C4-2B (cell line): ENCODE data around the gene PNPLA2.
A peak's percentile ranks its signal among the peaks of the same experiment; 100 is the strongest.

Source experiments
- H3K27ac ChIP-seq: fragments of 450-650 bp; 2 replicates; pipeline ENCODE4 v1.5.1; 2017
- ZFX ChIP-seq: fragments of 450-650 bp; IDR thresholded peaks from 2 replicates; pipeline ENCODE4 v1.6.1; 2017
- TF ChIP-seq, protein P1 (sequence below): fragments of 450-650 bp; conservative IDR thresholded peaks from 2 replicates; pipeline ENCODE4 v1.5.1; 2017; ENCODE audit warnings: mild to moderate bottlenecking

PNPLA2 gene

GRCh38 chr11:793556-793955 lies 25.2 kb upstream of the PNPLA2 start:
- no peak for TF ChIP-seq ZFX
- TF ChIP-seq, protein P1, sequence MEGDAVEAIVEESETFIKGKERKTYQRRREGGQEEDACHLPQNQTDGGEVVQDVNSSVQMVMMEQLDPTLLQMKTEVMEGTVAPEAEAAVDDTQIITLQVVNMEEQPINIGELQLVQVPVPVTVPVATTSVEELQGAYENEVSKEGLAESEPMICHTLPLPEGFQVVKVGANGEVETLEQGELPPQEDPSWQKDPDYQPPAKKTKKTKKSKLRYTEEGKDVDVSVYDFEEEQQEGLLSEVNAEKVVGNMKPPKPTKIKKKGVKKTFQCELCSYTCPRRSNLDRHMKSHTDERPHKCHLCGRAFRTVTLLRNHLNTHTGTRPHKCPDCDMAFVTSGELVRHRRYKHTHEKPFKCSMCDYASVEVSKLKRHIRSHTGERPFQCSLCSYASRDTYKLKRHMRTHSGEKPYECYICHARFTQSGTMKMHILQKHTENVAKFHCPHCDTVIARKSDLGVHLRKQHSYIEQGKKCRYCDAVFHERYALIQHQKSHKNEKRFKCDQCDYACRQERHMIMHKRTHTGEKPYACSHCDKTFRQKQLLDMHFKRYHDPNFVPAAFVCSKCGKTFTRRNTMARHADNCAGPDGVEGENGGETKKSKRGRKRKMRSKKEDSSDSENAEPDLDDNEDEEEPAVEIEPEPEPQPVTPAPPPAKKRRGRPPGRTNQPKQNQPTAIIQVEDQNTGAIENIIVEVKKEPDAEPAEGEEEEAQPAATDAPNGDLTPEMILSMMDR = no peak
- no peak overlapping the region for H3K27ac ChIP-seq

DNA sequence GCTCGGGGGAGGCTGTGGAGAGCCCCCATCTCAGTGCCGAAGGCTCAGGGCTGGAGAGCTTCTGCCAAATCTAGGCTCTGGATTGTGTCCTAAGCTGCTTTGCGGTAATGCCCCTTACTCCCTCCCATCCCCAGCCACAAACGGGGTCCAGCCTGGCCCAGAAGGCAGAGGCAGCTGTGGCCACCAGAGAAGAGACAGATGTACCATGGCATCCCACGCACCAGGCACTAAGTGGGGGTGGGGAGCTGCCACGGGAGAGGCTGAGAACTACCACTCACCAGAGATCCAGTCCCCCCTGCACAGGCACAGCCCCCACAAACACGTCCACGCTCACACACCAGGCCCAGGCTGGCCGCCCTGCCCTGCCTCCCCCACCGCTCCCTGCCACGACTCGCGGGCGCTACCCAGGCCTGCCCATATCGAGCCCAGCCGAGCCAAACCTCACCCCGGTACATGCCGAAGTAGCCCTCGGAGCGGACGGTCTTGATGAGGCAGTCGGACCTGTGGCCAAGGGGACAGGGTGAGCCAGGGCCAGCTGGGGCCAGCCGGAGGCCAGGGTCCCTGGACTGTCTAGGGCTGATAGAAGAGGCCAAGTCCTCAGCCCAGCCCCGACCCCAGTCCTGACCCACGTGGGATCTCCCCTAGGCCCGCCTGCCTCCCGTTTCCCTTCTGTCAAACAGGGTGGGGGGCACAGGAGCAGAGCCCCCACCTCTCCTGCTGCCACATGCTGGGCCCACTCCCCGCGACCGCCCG lies 24.5 kb upstream of the PNPLA2 start:
- H3K27ac ChIP-seq = no peak overlapping the region
- no peak for TF ChIP-seq ZFX
- TF ChIP-seq, protein P1 = no peak

- no peak overlapping the region for H3K27ac ChIP-seq
- TF ChIP-seq ZFX = no peak
- TF ChIP-seq, protein P1 = no peak
Observed at GRCh38 chr11:794766-795633, 23.7 kb upstream of the PNPLA2 start.

- TF ChIP-seq, protein P1 = no peak
- no peak for TF ChIP-seq ZFX
- H3K27ac ChIP-seq = no peak overlapping the region
Observed at GRCh38 chr11:795634-796564, 22.8 kb upstream of the PNPLA2 start.

DNA sequence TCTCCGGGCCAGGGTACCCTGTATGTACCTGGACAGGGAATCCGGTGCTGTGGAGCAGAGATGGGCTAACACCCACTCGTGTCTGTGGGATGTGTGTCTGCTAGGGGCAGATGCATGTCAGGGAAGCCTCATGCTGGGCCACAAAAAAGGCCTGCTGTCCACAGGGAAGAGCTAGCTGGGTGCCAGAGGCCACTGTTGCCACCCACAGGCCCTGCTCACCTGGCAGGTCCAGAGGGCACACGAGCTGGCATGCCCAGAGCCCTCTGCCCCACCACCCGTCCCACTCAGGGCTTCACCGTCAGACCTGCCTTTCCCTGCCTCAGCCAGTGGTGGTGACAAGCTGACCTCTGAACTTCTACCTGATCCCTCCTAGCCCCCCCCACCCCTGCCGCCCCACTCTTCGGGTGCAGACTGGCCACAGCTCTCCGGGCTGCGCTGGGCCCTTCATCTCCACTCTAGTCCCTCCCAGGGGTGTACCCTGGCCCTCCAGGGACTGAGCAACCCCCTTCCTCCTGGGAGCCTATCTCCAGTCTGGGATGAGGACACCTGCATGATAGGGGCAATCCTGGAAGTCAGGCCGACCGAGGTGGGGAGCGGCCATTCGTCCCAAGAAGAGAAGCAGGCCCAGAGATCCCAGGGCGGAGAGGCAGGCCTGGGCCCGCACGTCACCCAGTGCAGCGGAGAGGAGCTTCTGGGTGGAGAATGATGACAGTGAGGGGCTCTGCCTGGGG lies 22.0 kb upstream of the PNPLA2 start:
- TF ChIP-seq ZFX = no peak
- TF ChIP-seq, protein P1 = no peak
- H3K27ac ChIP-seq = peak overlapping the region; percentile 87

DNA sequence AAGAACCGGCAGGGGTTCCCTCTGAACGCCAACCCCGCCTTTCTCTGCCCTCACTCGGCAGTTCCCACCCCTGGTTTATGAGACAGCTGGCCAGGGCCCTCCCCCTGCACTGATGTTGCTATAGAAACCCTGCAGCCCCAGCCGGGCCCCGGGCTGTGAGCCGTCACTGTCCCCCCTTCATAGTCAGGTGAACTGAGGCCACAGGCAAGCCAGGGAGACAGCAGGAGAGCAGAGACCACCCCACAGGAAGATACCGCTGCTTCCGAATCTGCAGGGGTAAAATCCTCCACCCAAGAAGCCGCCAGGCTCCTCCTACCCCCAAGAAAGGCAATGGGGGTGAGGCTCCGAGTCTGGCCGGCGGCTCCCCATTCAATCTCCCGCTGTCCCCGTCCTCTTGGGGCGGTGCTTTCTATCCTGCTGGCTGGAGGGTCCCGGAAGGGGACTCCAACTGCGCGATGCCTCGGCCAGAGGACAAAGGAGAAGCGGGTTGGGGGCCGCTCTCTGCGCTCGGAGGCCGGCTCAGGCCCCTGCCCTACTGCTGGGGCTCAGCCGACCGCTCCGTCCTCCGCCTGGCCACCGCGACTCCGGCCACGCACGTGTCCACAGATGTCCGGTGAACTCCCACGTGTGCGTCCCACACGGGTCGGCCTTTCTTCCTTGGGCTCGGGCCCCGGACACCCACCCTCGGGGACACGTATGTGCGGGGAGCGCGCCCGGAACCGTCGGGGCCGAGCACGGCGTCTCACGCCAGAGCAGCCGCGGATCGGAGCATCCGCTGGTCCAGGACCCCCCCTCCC lies 21.2 kb upstream of the PNPLA2 start:
- peak overlapping the region; percentile 87 for H3K27ac ChIP-seq
- TF ChIP-seq, protein P1 = no peak
- peak; percentile 67; the same call in 1 of the 2 replicates for TF ChIP-seq ZFX
